Suppressor macrophage (primary cell): Measurements from ENCODE around the gene METRN.

ENCODE experiments used
- DNase-seq, 4 experiments: peaks; one replicate each; pipeline ENCODE4 v3.0.0-alpha.2; 2020 to 2022

Gene METRN

DNA sequence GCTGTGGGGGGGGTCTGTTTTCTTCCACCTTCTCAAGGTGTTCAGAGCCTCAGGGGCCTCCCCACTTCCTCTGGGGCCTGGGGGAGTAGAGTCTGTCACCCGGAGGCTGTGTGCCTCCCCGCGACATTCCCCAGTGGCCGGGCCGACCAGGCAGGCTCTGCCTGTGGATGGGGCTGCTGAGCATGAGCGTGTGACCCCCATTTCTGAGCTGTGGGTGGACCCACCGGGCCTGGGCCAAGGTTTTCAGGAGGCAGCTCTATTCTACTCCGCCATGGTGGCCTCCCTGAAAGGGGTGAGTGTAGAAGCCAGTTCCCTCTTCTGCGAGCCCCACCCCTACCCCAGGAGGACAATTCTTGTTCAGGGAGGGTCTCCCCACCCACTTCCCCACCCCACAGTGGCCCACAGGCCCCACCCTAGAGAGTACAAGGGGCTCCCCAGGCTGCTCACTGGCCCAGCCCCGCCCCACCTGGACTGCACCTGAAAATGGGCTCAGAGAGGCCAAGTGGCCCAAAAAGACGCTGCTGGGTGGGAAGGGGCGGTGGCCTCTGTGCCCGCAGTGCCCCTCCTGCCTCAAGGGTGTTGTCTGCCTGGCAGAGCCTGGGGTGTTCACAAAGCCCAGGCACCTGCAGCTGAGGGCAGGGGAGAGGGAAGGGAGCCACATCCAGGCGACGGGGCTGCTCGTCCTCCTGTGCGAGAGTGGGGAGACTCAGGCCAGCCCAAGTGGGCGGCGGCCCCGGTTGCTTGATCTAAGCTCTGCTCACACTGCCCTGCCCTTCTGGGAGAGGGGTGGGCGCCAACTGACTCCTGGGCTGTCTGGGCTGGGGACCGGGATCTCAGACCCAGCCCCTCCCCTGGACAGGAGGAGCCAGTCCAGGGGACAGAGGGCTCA is 47.0 kb downstream of the METRN start:
- DNase-seq, result no peak

DNA sequence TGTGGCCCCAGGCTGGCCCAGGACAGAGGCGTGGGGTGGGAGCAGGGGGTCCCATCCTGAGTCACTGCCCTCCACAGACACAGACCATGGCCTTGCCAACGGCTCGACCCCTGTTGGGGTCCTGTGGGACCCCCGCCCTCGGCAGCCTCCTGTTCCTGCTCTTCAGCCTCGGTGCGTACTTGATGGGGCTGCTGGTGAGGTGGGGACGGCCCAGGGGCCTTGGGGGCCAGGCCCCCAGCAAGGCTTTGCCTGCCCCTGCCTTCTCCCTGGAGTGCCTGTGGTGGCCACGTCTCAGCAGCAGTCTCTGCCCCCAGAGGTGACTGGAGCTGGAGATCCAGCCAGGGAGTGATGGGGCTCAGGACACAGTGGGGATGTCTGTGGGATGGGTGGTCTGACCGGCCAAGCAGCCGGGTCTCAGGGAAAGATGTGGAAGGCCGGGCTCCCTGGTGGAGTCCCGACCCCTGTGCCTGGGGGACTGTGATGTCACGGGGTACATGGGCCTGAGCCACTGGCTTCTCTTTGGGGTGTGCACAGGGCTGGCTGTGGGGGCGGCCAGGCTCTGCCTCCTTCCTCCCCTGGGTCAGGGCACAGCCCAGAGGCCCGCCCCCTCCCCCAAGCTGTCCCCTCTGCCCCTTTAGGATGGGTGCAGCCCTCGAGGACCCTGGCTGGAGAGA is 47.8 kb downstream of the METRN start:
- no peak for DNase-seq

DNA sequence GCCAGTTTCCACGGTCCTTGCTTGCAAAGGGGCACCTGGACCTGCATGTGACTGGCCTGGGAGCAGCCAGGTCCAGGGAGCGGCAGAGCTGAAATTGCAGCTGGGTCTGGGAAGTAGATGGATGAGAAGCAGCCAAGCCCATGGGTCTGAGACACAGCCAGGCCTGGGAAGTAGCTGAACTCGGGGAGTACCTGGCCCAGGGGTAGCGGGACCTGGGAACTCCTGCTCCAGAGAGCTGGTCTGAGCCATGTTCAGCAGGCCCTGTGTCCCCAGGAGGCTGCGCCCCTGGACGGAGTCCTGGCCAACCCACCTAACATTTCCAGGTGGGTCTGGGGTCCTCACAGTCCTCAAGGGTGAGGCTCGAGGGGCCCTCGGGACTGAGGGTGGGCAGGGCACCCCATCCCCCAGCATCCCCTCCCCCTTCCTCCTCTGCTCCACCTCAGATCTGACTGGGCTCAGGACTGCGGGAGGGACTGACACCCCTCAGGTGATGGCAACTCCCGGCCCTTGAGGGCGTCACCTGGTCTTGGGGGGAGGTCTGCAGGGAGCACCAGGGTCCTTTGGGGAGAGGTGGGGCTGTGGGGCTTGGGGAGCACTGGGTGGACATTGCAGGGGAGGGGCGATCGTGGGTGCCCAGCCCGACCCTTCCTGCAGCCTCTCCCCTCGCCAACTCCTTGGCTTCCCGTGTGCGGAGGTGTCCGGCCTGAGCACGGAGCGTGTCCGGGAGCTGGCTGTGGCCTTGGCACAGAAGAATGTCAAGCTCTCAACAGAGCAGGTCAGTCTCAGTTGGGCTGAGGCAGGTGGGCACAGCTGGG is 48.7 kb downstream of the METRN start:
- DNase-seq, result no peak

DNA sequence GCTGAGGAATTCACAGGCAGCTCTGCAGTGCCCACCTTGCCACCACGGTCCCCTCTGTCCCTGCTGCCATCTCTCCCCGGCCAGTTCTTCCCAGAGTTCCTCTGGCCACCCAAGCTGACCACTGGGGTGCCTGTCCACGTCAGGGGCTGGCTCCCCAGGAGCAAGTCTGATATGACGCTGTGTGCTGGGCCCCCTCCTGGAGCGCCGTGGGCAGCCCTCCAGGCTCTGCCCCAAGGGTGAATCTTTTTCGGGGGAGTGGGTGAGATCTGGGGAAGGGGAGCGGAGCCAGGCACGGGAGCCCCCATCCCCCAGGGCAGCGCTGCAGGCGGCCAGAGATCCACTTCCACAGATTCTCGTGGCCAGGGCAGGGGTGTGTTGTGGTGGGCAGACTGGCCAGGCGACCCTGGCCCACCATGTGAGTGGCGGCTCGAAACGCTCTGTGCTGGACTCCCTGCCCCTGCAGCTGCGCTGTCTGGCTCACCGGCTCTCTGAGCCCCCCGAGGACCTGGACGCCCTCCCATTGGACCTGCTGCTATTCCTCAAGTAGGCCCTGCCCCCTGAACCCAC is 49.3 kb downstream of the METRN start:
- no peak for DNase-seq

DNA sequence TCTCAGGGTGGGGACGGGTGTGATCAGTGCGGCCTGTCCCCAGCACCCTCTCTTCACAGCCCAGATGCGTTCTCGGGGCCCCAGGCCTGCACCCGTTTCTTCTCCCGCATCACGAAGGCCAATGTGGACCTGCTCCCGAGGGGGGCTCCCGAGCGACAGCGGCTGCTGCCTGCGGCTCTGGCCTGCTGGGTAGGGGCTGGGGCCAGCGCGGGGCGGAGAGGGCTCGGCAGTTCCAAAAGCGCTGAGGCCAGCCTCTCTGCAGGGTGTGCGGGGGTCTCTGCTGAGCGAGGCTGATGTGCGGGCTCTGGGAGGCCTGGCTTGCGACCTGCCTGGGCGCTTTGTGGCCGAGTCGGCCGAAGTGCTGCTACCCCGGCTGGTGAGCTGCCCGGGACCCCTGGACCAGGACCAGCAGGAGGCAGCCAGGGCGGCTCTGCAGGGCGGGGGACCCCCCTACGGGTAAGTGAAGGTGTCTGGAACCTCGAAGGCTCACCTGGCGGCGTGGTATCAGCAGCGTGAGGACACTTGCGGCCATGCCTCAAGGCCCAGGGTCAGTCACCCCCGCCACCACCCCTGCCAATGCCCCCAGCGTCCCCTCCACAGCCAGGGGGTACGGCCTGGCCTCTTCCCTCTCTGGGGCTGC is 50.0 kb downstream of the METRN start:
- no peak for DNase-seq

DNA sequence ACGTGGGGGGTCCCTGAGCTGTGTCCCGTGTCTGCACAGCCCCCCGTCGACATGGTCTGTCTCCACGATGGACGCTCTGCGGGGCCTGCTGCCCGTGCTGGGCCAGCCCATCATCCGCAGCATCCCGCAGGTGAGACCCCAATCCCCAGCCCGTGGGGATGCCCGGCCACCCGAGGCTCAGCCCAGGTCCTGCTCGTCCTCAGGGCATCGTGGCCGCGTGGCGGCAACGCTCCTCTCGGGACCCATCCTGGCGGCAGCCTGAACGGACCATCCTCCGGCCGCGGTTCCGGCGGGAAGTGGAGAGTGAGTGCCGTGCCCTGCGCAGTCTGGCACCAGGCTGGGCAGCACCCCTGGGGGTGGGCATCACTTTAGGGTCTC is 50.6 kb downstream of the METRN start:
- DNase-seq, result no peak

DNA sequence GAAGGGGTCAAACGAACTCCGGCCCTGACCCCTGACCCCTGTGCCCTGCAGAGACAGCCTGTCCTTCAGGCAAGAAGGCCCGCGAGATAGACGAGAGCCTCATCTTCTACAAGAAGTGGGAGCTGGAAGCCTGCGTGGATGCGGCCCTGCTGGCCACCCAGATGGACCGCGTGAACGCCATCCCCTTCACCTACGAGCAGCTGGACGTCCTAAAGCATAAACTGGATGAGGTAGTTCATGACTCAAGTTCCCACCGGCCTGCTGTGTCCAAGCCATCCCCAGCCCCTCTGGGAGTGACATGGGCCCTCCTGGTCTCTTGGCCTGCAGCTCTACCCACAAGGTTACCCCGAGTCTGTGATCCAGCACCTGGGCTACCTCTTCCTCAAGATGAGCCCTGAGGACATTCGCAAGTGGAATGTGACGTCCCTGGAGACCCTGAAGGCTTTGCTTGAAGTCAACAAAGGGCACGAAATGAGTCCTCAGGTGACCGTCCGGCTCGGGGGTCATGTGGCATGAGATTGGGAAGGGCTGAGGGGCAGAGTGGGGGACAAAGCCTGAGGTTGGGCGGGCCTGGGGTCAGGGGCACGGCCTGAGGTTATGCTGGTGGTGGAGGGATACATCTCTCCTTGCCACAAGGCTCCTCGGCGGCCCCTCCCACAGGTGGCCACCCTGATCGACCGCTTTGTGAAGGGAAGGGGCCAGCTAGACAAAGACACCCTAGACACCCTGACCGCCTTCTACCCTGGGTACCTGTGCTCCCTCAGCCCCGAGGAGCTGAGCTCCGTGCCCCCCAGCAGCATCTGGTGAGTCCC is 51.3 kb downstream of the METRN start:
- DNase-seq, result no peak

DNA sequence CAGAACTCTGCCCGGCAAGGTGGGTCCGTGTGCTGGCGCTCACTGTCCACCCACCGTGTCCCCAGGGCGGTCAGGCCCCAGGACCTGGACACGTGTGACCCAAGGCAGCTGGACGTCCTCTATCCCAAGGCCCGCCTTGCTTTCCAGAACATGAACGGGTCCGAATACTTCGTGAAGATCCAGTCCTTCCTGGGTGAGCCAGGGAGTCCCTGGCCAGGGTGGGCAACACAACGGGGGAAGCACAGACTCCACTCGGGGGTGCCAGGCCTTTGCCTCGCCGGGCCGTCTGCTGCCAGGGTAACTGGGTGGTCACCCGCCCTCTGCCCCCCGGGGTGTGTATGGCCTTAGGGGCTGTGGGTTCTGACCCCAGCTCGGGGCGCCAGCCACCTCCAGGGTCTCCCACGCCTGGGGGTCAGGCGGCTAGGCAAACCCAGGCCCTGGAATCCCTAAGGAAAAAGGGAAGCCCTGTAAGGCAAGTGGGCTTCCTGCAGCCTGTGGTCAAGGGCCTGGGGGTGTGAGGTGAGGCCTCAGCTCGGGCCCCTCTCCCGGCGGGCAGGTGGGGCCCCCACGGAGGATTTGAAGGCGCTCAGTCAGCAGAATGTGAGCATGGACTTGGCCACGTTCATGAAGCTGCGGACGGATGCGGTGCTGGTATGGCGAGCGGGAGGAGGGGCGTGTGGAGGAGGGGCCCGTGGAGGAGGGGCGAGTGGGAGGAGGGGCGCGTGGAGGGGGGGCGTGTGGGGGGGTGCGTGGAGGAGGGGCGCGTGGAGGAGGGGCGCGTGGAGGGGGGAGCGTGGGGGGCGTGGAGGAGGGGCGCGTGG is 52.1 kb downstream of the METRN start:
- no peak for DNase-seq

DNA sequence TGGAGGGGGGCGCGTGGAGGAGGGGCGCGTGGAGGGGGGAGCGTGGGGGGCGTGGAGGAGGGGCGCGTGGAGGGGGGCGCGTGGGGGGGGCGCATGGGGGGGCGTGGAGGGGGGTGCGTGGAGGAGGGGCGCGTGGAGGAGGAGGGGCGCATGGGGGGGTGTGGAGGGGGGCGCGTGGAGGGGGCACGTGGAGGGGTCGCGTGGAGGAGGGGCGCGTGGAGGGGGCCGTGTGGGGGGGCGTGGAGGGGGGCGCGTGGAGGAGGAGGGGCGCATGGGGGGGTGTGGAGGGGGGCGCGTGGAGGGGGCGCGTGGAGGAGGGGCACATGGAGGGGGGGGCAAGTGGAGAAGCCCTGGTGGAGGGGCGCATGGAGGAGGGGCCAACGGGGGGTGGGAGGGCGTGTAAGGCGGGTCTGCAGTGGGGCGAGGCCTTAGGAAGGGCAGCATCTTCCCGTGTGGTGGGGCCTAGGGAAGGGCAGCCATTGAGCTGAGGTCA is 52.9 kb downstream of the METRN start:
- DNase-seq, result no peak

DNA sequence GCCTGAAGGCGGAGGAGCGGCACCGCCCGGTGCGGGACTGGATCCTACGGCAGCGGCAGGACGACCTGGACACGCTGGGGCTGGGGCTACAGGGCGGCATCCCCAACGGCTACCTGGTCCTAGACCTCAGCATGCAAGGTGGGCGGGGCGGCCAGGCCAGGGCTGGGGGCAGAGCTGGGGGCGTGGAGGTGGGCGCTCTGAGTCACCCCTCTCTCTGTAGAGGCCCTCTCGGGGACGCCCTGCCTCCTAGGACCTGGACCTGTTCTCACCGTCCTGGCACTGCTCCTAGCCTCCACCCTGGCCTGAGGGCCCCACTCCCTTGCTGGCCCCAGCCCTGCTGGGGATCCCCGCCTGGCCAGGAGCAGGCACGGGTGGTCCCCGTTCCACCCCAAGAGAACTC is 53.5 kb downstream of the METRN start:
- no peak for DNase-seq
